ENCODE results near the gene DIS3L2.
"Not testable (repeated sequence)": the region's sequence is repeated elsewhere in the genome, so short reads cannot be mapped to it uniquely, and the experiment has no call there.

The DIS3L2 gene

GRCh38 chr2:232061265-232061664, 99.8 kb downstream of the DIS3L2 start:
- no peak for DNase-seq

- no peak for DNase-seq
Measured at GRCh38 chr2:232073026-232073425, 111.5 kb downstream of the DIS3L2 start.

- no peak for DNase-seq
Measured at GRCh38 chr2:232073699-232074098, 112.2 kb downstream of the DIS3L2 start.

GRCh38 chr2:232075080-232075479, 113.6 kb downstream of the DIS3L2 start:
- no peak for DNase-seq

- no peak for DNase-seq
Measured at GRCh38 chr2:232075859-232076258, 114.3 kb downstream of the DIS3L2 start.

- no peak for DNase-seq
Measured at GRCh38 chr2:232076272-232076671, 114.8 kb downstream of the DIS3L2 start.

GRCh38 chr2:232076736-232077135, 115.2 kb downstream of the DIS3L2 start:
- DNase-seq, result no peak

- no peak for DNase-seq
Measured at GRCh38 chr2:232085164-232085563, 123.7 kb downstream of the DIS3L2 start.

GRCh38 chr2:232085826-232086425, 124.4 kb downstream of the DIS3L2 start:
- DNase-seq, result no peak

GRCh38 chr2:232088771-232089170, 127.3 kb downstream of the DIS3L2 start:
- no peak for DNase-seq

GRCh38 chr2:232094201-232094600, 132.7 kb downstream of the DIS3L2 start:
- no peak for DNase-seq

- DNase-seq, result no peak
Measured at GRCh38 chr2:232094883-232095282, 133.4 kb downstream of the DIS3L2 start.

GRCh38 chr2:232097260-232097659, 135.7 kb downstream of the DIS3L2 start:
- DNase-seq, result no peak

- no peak for DNase-seq
Measured at GRCh38 chr2:232097758-232098157, 136.2 kb downstream of the DIS3L2 start.

GRCh38 chr2:232102380-232102779, 140.9 kb downstream of the DIS3L2 start:
- no peak for DNase-seq

- no peak for DNase-seq
Measured at GRCh38 chr2:232103140-232103737, 141.7 kb downstream of the DIS3L2 start.

- no peak for DNase-seq
Measured at GRCh38 chr2:232104076-232104646, 142.6 kb downstream of the DIS3L2 start.

GRCh38 chr2:232111551-232111950, 150.0 kb downstream of the DIS3L2 start:
- no peak for DNase-seq

GRCh38 chr2:232113821-232114220, 152.3 kb downstream of the DIS3L2 start:
- no peak for DNase-seq

GRCh38 chr2:232115728-232116361, 154.3 kb downstream of the DIS3L2 start:
- DNase-seq, result not testable (repeated sequence)

GRCh38 chr2:232116852-232117251, 155.3 kb downstream of the DIS3L2 start:
- no peak for DNase-seq

- DNase-seq, result no peak
Measured at GRCh38 chr2:232117413-232117812, 155.9 kb downstream of the DIS3L2 start.

- no peak for DNase-seq
Measured at GRCh38 chr2:232120911-232121310, 159.4 kb downstream of the DIS3L2 start.

- no peak for DNase-seq
Measured at GRCh38 chr2:232124309-232124708, 162.8 kb downstream of the DIS3L2 start.

All from NCI-H2029 treated with DMSO at 0.1 percent for 48 hours (cell line).